NCI-H69 (cell line): Measurements from ENCODE around the gene GALNT10.

Experiments used
- DNase-seq: peaks from one replicate; lab custom pipeline; 2025; lab: John Stamatoyannopoulos, UW

The GALNT10 gene

DNA sequence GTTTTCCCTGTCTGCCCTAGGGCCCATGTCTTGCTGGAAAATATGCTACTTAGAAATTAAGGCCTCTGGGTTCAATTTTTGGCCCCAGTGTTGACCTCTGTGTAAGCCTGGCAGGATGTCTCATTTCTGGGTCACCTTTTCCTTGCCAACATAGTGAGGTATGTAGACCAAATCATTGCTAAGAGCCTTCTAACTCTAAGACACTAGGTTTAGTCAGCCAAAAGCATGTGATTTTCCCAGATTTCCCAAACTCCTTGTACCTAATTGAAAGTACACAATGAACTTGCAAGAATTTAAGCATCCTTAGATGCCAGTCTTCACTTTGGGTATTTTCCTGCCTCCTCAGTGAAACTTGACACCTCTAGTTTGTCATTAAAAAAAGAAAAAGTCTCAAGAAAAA, 77.0 kb downstream of the GALNT10 start:
- no peak for DNase-seq

DNA sequence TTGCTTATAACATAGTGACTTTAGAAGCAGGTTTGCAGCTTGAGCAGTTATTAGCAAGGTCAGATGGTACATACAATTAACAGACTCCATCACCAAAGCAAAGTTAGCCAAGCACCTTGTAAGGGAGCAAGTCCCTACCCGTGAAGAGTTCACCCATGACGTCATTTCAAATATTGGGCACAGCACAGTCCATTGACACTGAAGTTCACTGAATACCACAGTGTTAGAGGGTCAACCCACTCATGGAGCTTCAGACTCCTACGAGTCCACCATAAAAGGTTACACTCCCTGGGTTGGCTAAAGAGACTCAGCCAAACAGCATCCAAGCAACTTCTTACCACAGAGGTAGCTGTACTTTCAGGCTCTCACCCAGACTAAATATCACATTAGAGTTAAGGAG, 77.5 kb downstream of the GALNT10 start:
- no peak for DNase-seq

DNA sequence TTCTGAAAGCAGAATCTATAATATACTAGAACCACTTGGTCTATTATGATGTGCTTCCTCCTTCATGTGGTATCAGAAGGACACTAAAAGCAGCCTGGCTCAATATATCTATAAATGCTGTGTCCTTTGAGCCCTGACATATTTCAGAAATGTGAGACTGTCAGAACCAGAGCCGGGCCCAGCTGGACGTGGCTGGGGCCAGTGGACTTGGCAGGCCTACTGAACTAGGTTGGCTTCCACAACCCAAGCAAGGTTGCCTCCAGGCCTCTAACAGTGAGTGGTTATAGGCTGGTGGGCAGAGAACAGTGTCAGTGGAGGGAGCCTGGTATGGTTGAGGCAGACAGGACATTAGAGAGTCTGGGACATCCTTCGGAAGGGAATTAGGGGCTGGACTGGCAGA, 78.9 kb downstream of the GALNT10 start:
- no peak for DNase-seq

DNA sequence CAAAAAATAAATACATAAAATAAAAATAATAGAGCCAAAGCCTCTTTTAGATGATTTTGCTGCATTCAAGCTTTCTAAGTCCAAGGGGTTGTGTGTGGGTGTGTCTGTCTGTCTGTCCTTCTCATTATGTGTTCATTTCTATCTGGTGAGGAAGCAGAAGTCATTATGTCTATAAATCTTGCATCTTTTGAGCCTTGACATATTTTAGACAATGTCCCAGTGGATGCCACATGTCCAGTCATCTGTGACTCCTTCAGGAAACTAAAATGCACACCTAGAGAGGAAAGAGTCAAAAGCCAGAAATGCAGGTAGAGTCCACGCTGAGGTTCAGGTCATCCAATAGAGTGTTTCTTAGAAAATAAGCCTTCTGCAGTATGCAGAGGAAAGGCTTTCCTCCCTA, 80.9 kb downstream of the GALNT10 start:
- DNase-seq, result no peak

DNA sequence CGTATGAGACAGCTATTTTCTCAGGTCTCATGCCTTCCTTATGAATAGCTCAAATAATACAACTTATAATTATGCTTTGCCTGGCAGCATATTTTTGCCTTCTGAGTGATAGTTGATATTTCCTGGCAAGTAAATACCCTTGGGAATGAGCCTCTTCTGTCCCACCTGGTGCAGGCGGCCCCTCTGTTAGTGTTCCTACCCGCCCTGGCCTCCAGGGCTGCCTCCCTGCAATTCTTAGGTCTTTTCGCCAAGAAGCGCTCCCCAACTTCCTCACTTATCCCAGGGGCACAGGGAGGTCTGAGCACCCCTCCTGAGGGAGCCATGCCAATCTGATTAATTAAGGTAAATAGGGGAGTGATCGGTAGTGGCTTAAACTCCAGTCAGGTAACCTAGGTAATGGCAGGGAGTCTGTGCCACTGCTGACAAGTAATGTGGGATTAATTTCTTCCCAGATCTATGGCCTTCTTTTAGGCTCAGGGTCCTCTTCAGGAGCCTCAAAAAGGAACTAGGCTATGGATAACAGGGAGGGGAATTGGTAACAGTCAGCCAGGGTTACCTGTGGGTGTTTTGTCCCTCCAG, 81.5 kb downstream of the GALNT10 start:
- peak; percentile 60 for DNase-seq

DNA sequence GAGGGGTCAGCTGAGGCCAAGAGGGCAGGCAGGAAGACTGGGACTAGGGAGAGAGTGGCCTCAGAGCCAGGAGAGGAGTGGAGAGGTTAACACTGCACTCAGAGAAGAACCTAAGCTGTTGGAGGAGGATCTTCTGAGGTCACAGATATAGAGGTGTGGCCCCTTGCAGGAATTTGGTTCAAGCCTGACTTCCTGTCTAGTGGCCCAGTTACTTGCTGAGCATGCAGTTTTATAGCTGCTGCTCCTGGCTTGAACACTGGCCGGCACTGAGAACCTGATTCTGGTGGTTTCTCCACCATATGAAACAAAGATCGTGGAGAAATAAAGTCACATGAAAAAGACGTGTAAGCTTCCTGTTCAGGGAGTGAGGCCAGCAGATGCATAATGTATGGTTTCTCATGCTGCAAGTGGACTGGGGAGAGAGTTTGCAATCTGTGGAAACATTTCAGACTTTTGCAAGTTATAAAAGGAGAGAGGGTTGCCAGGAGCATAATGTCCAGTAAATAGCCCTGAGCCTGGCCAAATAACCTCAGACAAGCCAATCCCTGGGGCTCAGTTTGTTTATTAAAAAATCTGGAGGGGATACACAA, 82.6 kb downstream of the GALNT10 start:
- DNase-seq, result no peak

DNA sequence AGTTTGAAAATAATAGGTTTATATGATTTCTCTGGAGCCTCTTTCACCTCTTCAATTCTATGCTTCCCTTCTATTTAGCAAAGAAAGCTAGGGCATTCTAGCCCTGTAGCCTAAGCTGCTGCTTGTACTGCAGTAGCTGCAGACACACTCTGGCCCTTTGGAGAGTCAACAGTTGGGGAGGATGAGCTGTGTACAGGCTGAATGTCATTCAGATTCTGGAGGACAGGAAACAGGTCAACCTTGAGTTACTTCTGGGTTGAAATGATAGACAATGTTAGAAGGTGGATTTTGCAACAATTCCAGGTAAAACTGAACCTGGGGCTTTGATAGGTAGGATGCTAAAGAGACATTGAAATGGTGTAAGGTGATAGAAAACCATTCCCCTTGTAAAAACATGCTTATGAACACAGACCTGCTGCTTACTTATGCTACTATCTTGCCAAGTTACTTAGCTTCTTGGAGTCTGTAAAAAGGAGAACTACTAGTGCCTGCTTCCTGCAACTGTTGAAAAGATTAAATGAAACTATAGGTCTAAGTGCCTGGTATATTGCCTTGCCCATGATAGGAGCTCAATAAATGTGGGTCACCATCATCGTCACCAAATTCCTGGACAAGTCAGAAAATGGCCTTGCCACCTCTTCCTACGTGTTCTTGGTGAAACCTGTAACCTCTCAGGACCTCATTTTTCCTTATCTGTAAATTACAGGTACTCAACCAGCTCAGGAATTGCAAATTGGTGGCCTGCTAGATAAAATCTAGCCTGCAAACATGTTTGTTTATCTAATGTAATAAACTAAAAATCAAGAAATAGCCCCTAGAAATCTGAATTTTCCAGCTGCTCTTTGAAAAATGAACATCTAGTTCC, 83.7 kb downstream of the GALNT10 start:
- DNase-seq, result no peak

DNA sequence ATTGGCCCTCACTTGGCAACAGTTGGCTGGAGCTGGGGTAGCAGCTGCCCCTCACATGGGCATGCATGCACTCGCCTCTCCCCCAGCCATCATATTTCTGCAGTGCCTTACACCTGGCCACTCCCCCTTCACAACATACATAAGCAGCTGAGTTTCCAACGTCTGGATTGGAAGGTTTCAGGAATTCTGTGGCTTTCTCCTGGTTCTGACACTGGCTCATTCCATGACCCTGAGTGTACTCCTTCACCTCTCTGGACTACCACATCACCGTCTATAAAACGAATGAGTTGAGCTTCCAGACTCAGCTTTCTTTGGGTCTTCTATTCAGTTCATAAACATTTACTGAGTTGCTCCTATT, 84.3 kb downstream of the GALNT10 start:
- no peak for DNase-seq

DNA sequence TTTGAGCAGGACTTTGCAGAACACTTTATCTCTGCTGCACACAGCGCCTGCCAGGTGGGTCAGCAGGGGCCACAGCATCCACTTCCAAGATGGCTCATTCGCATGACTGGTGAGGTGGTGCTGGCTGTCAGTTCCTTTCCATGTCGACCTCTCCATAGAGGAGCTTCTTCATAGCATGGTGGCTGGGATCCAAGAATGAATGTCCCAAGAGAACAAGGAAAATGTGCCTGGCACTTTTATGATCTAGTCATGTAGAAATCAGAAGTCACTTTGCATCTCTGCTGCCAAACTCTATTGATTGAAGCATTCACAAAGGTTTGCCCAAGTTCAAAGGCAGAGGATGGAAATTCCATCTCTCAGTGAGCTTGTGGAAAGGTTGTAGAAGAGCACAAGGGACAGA, 85.0 kb downstream of the GALNT10 start:
- no peak for DNase-seq

DNA sequence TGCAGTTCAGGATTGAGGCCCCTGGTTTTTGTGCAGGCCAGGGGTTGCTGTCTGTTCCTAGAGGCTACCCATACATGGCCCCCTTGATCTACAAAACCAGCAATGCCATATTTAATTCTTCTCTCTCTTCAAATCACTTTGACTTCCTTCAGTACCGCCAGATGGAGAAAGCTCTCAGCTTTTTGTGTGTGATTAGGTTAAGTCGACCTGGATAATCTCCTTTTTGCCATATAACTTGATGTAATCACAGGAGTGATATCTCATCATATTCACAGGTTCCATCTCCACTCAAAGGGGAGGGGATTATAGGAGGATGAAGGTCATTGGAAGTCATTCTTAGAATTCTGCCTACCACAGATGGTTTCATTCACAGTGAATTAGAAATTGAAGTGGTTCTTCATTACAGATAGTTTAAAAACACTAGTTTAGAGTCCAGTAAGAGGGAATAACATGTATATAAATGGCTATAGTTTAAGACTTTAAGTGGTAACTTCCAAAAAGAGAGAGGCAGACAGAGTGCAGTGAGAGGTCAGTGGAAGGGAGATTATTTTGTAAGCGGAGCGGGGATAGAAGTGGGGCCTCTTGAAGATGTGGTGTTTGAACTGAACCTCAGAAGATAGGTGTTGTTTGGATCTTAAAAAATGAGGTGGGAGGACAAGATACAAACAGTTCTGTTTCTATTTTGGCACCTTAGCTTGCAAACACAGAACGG, 85.9 kb downstream of the GALNT10 start:
- DNase-seq, result no peak

DNA sequence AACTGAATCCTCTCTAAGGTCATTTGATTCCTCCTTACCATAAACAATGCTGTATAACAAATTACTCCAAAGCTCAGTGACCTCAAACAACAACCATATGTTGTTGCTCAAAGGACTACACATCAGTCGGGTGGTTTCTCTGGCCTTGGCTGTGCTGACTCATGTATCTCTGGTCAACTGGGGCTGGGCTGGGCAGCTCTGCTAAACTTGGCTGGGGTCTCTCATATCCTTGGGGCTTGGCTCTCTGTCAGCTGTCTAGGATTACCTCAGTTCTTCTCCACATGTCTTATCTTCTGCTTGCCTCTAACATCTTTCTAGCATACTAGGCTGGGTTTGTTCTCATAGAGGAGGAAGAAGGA, 86.4 kb downstream of the GALNT10 start:
- no peak for DNase-seq

DNA sequence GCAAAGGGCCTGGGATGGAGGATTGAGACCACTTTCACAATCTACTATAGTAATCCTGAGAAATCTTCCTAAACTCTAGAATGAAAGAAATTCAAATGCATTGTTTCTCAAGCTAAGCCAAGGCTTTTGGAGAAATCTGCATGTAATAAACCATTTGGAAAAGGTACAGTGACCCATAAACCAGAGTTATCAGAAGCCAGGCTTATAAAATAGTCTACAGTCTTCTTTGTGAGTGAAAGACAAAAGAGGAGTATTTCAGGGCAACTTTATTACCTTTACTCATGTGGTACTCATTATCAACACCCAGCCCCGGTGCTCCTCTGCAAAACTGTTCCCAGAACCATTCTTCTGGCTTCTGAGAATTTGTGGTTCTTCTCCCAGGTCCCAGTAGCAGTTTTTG, 87.0 kb downstream of the GALNT10 start:
- DNase-seq, result no peak

DNA sequence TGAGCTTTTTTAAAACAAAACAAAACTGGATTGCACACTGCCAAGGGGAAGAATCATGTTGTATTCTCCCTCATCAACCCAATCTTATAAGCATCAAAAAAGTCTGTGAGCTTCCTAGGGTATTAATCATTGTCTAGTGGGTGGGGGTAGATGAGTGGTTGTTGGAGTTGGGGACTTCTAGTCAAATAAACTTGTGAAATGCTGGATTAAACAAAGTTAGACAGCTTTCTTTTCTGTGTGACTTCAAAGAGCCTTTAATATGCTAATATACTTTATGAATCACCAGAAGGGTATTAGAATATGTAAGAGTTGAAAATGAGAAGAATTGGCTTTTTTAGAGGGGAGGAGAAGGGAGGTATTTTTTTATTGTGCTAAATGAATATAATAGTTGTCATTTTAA, 87.7 kb downstream of the GALNT10 start:
- DNase-seq, result no peak

DNA sequence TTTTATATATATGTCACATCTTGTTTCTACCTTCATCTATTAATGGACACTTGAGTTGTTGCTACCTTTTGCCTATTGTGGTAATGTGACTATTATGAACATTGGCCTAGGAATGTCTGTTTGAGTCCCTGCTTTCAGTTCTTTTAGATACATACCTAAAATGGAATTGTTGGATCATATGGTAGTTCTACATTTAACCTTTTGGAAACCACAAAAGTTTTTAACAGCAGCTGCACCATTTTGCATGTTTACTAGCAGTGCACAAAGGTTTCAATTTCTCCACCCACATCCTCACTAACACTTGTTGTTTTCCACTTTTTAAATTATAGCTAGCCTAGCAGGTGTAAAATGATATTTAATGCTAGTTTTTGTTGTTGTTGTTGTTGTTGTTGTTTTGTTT, 88.4 kb downstream of the GALNT10 start:
- no peak for DNase-seq

DNA sequence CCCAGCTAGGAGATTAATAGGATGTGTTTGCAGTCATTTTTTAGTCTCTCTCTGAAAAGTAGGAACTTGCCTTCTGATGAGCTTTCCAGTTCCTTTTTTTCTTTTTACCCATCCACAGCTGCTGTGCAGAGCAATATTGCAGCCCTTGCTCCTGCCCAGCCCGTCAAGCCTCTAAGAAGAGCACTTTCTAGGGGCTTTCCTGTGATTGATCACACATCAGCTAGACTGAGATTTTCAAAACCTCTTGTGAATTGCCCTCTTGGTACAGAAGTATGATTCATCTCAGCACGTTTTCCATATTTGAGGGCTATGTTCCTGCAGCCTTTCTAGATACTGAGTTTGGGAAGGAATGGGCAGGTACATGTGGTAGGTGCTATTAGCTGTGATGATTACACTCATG, 93.9 kb downstream of the GALNT10 start:
- no peak for DNase-seq

DNA sequence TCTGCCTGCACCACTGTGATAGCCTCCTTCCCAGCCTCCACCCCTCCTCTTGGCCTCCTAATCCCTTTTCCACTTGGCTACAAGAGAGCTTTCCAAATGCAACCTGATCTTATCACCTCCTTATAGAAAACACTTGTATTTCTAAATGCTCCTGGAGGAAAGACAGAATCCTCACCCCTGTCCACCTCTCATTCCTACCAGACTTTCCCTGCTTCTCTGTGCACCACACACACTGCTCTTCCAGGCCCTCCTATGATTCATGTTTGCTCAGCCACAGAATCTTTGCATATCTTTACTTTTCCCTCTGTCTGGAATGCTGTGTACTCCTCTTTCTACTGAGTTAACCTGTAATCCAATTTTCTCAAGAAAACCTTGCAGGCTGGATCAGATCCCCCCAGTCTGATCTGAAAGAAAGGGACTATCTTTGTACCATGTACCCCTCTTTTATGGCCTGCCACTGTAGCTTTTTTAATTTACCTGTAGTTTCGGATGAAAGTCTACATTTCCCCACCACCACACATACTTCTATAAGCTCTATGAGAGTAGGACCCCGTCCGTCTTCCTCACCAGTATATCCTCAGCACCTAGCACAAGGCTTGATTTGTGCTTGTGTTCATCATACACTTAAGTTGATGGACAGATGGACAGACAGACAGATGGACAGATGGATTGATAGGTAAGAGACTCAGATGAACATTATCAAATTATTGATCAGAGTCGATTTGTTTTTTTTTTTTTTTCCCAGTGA, 95.3 kb downstream of the GALNT10 start:
- DNase-seq, result no peak

DNA sequence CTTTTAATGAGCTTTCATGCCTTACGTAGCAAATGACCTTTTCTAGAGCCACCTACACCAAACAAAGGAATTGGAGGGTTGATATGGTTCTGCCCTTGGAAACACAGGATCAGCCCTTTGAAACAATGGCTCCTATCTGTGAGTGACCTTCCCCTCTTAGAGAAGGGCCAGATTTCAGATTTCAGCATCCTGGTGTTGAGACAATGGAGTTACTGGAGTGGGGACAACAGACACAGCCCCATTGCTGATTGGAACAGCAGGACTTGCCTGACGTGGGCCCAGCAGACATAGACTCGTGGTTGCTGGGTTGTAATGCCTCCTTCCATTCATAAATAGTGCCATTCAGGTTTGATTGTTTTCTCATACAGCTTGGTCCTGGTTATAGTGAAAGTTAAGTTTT, 96.0 kb downstream of the GALNT10 start:
- no peak for DNase-seq

DNA sequence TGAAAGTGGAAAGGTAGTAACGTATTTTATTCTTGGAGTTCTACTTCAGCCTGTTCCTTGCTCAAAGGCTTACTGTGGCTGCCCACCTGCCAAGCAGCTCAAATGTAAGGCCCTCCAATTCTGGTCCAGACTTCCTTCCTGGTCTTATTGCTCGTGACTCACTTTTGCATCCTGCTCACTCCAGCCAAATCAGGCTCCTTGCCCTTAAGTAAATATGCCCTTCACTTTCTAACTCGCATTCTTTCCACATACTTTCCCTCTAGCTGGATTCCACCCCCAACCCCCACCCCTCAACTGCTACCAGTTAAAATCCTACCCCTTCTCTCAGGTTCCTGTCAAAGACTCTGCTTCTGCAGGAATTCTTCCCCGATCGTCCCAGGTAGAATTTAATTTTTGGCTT, 96.6 kb downstream of the GALNT10 start:
- DNase-seq, result no peak

DNA sequence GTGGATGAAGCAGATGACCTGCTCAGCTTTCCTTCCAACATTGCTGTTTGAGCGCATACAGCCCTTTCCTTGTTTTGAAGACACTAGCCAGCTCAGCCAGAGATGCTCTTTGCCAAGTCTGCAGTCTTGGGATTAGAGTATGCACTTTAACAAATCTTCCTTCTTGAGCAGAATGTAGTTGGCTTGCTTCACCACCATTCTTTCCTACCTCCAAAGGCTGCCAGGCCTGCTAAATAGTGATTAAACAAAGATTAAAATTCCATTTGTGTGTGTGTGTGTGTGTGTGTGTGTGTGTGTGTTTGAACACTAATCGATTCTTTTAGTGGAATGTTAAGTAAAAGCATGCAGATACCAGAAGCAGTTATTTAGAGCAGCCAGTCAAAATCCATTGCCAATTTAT, 97.6 kb downstream of the GALNT10 start:
- no peak for DNase-seq

DNA sequence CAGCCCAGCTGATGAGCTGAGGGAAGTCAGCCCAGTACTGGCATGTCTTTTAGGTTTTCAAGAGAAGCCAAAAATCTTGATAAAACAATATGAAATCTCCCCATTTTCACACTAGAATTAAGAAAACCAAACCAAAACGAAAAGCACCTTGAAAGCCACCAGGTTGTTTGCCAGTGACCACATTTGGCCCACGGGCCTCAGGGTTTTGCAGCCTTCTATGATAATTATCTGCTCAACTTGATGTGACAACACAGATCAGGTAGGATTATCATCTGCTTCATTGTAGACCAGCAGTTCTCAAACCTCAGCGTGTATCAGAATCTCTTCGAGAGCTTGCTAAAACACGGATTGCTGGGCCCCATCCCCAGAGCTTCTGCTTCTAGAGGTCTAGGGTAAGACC, 101.4 kb downstream of the GALNT10 start:
- DNase-seq, result no peak

DNA sequence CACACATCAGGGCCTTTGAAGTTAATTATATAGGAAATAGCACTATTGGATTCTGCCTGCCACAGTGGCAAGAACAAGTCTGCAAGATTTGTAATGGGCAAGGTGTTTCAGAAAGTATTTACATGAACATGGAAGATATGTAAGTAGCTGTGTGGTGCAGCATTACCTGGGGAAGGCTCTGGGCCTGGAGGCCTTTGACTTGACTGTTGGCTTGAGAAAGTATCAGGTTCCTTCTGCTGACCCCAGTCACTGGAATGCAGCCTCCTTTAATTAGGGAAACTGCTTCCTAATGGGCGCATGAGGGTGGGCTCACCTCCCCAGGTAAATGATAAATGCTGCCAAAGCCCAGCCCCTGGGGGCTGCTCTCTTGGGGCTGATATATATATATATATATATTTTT, 102.7 kb downstream of the GALNT10 start:
- no peak for DNase-seq

DNA sequence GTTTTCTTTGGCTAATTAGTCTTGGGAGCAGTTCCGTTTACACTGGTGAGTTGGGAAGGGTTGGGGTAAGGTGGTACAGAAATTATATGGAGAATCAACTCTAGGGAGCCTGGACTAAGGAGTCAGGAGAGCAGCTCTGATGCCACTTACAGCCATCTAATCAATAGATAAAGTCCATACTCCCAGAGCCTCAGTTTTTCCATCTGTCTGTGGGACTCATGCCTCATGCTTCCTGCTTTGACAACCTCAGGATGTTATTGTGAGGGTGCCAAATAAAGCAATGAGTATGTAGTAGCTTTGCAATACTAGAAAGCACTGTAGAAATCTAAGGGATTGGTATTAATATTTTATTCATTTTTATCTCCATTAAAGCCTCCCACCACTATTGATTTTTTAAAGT, 105.0 kb downstream of the GALNT10 start:
- DNase-seq, result no peak
